GM23248 (cell line): ENCODE data around the gene NOS1AP.

ENCODE experiments used
- EZH2 ChIP-seq: fragments of 200-600 bp; sonication (generic); IDR thresholded peaks from 2 replicates; pipeline ENCODE4 v1.6.1; 2018; ENCODE audit warnings: antibody characterized with exemption, mild to moderate bottlenecking; ENCODE audit not compliant: insufficient read depth, poor library complexity, severe bottlenecking
- EZH2phosphoT487 ChIP-seq: fragments of 200-600 bp; sonication (generic); IDR thresholded peaks from 2 replicates; pipeline ENCODE4 v1.6.1; 2018; ENCODE audit warnings: antibody characterized with exemption, moderate library complexity, mild to moderate bottlenecking, low read depth; ENCODE audit not compliant: insufficient read depth

DNA sequence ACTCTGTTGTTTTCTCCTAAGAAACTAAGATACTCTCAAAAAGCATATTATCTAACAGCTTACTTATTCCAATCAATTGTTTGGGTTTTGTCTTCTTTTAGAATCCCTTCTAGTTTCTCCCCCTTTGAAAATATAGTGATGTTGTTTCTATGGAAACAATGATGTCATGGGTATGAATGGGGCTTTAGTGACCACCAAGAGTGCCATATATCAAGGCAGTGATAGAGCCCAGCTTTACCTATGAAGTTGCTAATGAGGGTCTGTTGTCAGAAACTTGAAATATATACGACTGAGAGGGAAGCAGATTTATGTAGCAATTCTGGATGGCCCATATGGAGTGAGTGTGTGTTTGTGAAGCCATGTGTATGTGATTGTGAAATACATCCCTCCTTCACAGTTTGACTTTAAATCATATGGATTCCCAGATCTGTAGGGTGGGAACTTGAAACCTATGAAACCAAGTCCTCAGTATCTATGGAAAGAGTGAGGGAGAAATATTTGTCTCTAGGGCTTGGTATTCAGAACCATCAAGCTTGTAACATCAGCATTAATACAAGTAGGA is 190.5 kb downstream of the NOS1AP start:
- no peak for TF ChIP-seq EZH2
- no peak for TF ChIP-seq EZH2phosphoT487
